SK-N-SH treated with all-trans-retinoic acid at 6 μM for 48 hours (cell line): ENCODE results near the gene AGMO.

Experiments used
- ATAC-seq: fragments of 200-7000 bp; cut with Tn5 transposase; 3 replicates; pipeline ENCODE4 v1.9.1; 2020; ENCODE audit warnings: mild to moderate bottlenecking, moderate library complexity
- ARNTL ChIP-seq: fragments of 450-650 bp; formaldehyde crosslinking; IDR thresholded peaks from 2 replicates; pipeline ENCODE4 v1.5.0; 2020; ENCODE audit warnings: low read depth, mild to moderate bottlenecking, moderate library complexity, borderline replicate concordance
- BACH2 ChIP-seq: fragments of 250-450 bp; sonication (Bioruptor Pico); IDR thresholded peaks from 2 replicates; pipeline ENCODE4 v1.9.0; 2021; ENCODE audit warnings: mild to moderate bottlenecking, borderline replicate concordance
- CREB5 ChIP-seq: fragments of 250-450 bp; sonication (Bioruptor Pico); IDR thresholded peaks from 2 replicates; pipeline ENCODE4 v1.5.1; 2020; ENCODE audit warnings: low read depth, mild to moderate bottlenecking, moderate library complexity
- CSDC2 ChIP-seq: fragments of 250-450 bp; sonication (Bioruptor Pico); IDR thresholded peaks from 2 replicates; pipeline ENCODE4 v1.5.0; 2020; ENCODE audit warnings: mild to moderate bottlenecking, moderate library complexity
- CSRNP3 ChIP-seq: fragments of 250-450 bp; sonication (Bioruptor Pico); IDR thresholded peaks from 2 replicates; pipeline ENCODE4 v1.5.1; 2021; ENCODE audit warnings: mild to moderate bottlenecking, moderate library complexity
- ESRRG ChIP-seq: fragments of 250-450 bp; sonication (Bioruptor Pico); IDR thresholded peaks from 2 replicates; pipeline ENCODE4 v1.6.1; 2021; ENCODE audit warnings: mild to moderate bottlenecking
- GLIS3 ChIP-seq: fragments of 250-450 bp; sonication (Bioruptor Pico); IDR thresholded peaks from 2 replicates; pipeline ENCODE4 v1.5.0; 2020; ENCODE audit warnings: mild to moderate bottlenecking, moderate library complexity
- ISL1 ChIP-seq: fragments of 250-450 bp; sonication (Bioruptor Pico); IDR thresholded peaks from 2 replicates; pipeline ENCODE4 v2.1.2; 2022; ENCODE audit warnings: mild to moderate bottlenecking, moderate library complexity
- OSR1 ChIP-seq: fragments of 250-450 bp; sonication (Bioruptor Pico); IDR thresholded peaks from 2 replicates; pipeline ENCODE4 v1.8.0; 2022; ENCODE audit warnings: moderate library complexity, mild to moderate bottlenecking, inconsistent platforms
- PATZ1 ChIP-seq: fragments of 250-450 bp; sonication (Bioruptor Pico); IDR thresholded peaks from 2 replicates; pipeline ENCODE4 v1.8.0; 2020; ENCODE audit warnings: mild to moderate bottlenecking, moderate library complexity, borderline replicate concordance
- POU6F1 ChIP-seq: fragments of 250-450 bp; sonication (Bioruptor Pico); IDR thresholded peaks from 2 replicates; pipeline ENCODE4 v1.8.0; 2021; ENCODE audit warnings: low read depth, mild to moderate bottlenecking, moderate library complexity, borderline replicate concordance
- PPARA ChIP-seq: fragments of 250-450 bp; sonication (Bioruptor Pico); IDR thresholded peaks from 2 replicates; pipeline ENCODE4 v1.5.0; 2020; ENCODE audit warnings: mild to moderate bottlenecking, borderline replicate concordance
- RARB ChIP-seq: fragments of 250-450 bp; sonication (Bioruptor Pico); IDR thresholded peaks from 2 replicates; pipeline ENCODE4 v1.8.0; 2021; ENCODE audit warnings: mild to moderate bottlenecking, moderate library complexity
- SNAI2 ChIP-seq: fragments of 250-450 bp; sonication (Bioruptor Pico); IDR thresholded peaks from 2 replicates; pipeline ENCODE4 v1.5.0; 2020; ENCODE audit warnings: mild to moderate bottlenecking, moderate library complexity
- TCF4 ChIP-seq: fragments of 250-450 bp; sonication (Bioruptor Pico); IDR thresholded peaks from 2 replicates; pipeline ENCODE4 v1.8.0; 2021; ENCODE audit warnings: mild to moderate bottlenecking, moderate library complexity, borderline replicate concordance
- TOX ChIP-seq: fragments of 250-450 bp; sonication (Bioruptor Pico); IDR thresholded peaks from 2 replicates; pipeline ENCODE4 v1.8.0; 2021; ENCODE audit warnings: mild to moderate bottlenecking, moderate library complexity, borderline replicate concordance
- TSHZ2 ChIP-seq: fragments of 250-450 bp; sonication (Bioruptor Pico); IDR thresholded peaks from 2 replicates; pipeline ENCODE4 v1.5.0; 2020; ENCODE audit warnings: mild to moderate bottlenecking, moderate library complexity
- ZC3H10 ChIP-seq: fragments of 250-450 bp; sonication (Bioruptor Pico); IDR thresholded peaks from 2 replicates; pipeline ENCODE4 v1.5.1; 2021; ENCODE audit warnings: mild to moderate bottlenecking, moderate library complexity
- ZFP3 ChIP-seq: fragments of 250-450 bp; sonication (Bioruptor Pico); IDR thresholded peaks from 2 replicates; pipeline ENCODE4 v1.5.0; 2020; ENCODE audit warnings: mild to moderate bottlenecking, moderate library complexity
- ZFP30 ChIP-seq: fragments of 450-650 bp; formaldehyde crosslinking; IDR thresholded peaks from 2 replicates; pipeline ENCODE4 v1.5.0; 2022; ENCODE audit warnings: mild to moderate bottlenecking, moderate library complexity
- ZNF565 ChIP-seq: fragments of 450-650 bp; formaldehyde crosslinking; conservative IDR thresholded peaks from 2 replicates; pipeline ENCODE4 v1.5.0; 2020; ENCODE audit warnings: low read depth, mild to moderate bottlenecking, moderate library complexity
- ZNF70 ChIP-seq: fragments of 450-650 bp; formaldehyde crosslinking; IDR thresholded peaks from 2 replicates; pipeline ENCODE4 v1.5.0; 2020; ENCODE audit warnings: mild to moderate bottlenecking, moderate library complexity
- ZNF8 ChIP-seq: fragments of 450-650 bp; formaldehyde crosslinking; IDR thresholded peaks from 2 replicates; pipeline ENCODE4 v1.5.0; 2020; ENCODE audit warnings: mild to moderate bottlenecking, moderate library complexity

Gene AGMO

GRCh38 chr7:15204421-15204820, 357.4 kb downstream of the AGMO start:
- TF ChIP-seq CSDC2 (no peak), SNAI2 (no peak), POU6F1 (CRISPR knock-in tag) (no peak), ZNF70 (no peak), OSR1 (CRISPR knock-in tag) (no peak), ZFP3 (CRISPR knock-in tag) (no peak), GLIS3 (CRISPR knock-in tag) (no peak), ZNF8 (CRISPR knock-in tag) (no peak), ZFP30 (CRISPR knock-in tag) (no peak), PPARA (CRISPR knock-in tag) (no peak), CREB5 (CRISPR knock-in tag) (no peak), PATZ1 (CRISPR knock-in tag) (no peak), TCF4 (CRISPR knock-in tag) (no peak), ISL1 (no peak), RARB (no peak)
- ATAC-seq = no peak

- TF ChIP-seq ZC3H10 (CRISPR knock-in tag) = no peak
- peak; percentile 32; the same call in 2 of the 3 replicates for ATAC-seq
Observed at GRCh38 chr7:15199482-15199881, 362.3 kb downstream of the AGMO start.

- peak; percentile 72 for ATAC-seq
- TF ChIP-seq PPARA (CRISPR knock-in tag) = no peak
- no peak for TF ChIP-seq ZFP3 (CRISPR knock-in tag)
- TF ChIP-seq CSRNP3 (CRISPR knock-in tag) = peak; percentile 87
- no peak for TF ChIP-seq ARNTL (CRISPR knock-in tag)
- TF ChIP-seq ZNF70 = no peak
- TF ChIP-seq CREB5 (CRISPR knock-in tag) = peak; percentile 92
- no peak for TF ChIP-seq ZC3H10 (CRISPR knock-in tag)
- peak; percentile 98; the same call in 1 of the 2 replicates for TF ChIP-seq POU6F1 (CRISPR knock-in tag)
- TF ChIP-seq TCF4 (CRISPR knock-in tag) = peak; percentile 71
- no peak for TF ChIP-seq CSDC2
- no peak for TF ChIP-seq OSR1 (CRISPR knock-in tag)
- TF ChIP-seq GLIS3 (CRISPR knock-in tag) = no peak
- no peak for TF ChIP-seq ZNF565
- peak; percentile 97 for TF ChIP-seq ISL1
- 0 out of 2 replicates have a peak, but pooled peaks have one; percentile 51 for TF ChIP-seq ESRRG (CRISPR knock-in tag)
- no peak for TF ChIP-seq TSHZ2 (CRISPR knock-in tag)
- TF ChIP-seq ZNF8 (CRISPR knock-in tag) = no peak
- TF ChIP-seq BACH2 = no peak
- TF ChIP-seq TOX = no peak
Observed at GRCh38 chr7:15197042-15197977, 364.5 kb downstream of the AGMO start.
